Dedifferentiated amniotic fluid mesenchymal stem cell (primary cell): Measurements from ENCODE around the gene UQCRHL.
A peak's percentile ranks its signal among the peaks of the same experiment; 100 is the strongest.

Experiments used
- DNase-seq: peaks from one replicate; pipeline ENCODE4 v3.0.0-alpha.2; 2016; ENCODE audit errors: extremely low spot score

Gene UQCRHL

DNA sequence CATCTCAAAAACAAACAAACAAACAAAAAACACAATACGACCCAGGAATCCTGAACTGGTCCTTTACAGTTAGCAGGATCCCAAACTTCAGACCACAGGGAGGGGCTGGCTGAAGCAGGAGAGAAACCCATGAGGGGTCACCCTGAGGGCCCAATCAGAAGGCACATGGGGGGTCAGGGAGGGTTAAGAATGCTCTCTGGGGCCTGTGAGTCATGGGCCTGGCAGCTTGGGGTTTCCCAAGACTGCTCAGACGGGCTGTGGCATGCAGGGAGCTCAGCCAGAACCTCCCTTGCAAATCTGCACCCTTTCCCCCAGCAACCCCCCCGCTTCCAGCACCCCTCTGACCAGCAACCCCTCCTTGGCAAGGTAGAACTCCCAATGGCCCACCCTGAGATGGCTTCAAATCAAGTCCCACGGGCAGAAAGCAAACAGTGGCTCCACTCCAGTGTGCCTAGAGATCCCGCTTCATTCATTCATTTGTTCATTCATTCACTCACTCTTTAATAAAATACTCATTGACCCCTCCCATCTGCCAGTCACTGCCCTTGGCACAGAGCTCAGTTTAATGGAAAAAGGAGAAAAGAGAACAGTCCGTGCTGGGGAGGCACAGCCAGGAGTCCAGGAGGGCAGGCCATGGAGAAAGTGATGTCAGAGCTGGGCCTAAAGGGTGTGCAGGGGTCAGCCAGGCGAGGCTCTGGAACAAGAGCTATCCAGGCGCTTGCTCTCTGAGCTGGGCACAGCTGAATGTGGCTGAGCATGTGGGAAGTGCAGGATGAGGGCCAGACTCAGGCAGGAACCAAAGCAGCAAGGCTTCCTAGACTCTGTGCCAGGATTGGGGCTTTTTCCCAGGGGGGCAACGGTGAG is 8.2 kb downstream of the UQCRHL start:
- DNase-seq, result peak; percentile 90

DNA sequence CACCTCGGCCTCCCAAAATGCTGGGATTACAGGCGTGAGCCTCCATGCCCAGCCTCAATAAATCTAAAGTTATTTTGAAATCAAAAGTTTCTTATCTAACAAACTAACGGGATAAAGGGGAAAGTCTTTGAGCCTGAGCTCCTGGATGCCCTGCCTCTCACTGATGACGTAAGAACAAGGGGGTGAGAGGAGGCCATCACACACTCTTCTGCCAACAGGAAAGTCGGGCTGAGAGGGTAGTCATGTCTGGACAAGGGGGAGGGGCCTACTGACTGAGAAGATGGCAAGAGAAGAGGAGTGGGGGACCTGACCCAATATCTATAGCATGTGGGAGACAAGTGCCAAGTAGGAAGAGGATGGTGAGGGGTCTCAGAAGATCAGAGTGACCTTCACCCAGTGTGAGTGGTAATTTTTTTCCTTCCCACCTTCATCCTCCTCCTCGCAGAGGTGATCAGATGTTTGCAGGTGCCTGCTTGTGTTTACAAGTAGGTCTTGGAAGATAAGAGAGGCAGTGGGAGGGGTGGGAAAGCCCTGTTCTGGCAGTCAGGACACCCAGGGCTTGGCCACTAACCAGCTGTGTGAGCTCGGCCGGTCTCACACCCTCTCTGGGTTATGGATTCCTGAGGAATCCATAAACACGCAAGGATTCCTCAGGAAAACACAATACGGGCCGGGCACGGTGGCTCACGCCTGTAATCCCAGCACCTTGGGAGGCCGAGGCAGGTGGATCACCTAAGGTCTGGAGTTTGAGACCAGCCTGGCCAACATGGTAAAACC is 9.6 kb downstream of the UQCRHL start:
- DNase-seq, result no peak

DNA sequence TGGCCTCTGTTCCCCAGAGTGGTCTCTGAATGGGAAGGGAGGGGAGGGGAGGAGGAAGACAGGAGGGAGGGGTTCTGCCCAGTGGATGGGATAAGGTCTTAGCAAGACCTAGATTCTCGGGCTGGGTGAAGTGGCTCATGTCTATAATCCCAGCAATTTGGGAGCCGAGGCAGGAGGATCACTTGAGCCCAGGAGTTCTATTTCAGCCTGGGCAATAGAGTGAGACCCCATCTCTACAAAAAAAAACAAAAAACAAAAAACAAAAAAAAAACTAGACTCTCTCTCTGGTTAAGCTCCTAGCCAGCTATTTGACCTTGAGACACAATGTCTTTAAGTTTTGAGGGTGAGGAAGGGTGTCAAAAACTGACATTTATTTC is 11.4 kb downstream of the UQCRHL start:
- DNase-seq, result no peak

- DNase-seq, result no peak
Observed at GRCh38 chr1:15788624-15789301, 18.7 kb downstream of the UQCRHL start.

- DNase-seq, result no peak
Observed at GRCh38 chr1:15786581-15786980, 20.9 kb downstream of the UQCRHL start.

GRCh38 chr1:15785683-15786082 is 21.8 kb downstream of the UQCRHL start:
- no peak for DNase-seq

DNA sequence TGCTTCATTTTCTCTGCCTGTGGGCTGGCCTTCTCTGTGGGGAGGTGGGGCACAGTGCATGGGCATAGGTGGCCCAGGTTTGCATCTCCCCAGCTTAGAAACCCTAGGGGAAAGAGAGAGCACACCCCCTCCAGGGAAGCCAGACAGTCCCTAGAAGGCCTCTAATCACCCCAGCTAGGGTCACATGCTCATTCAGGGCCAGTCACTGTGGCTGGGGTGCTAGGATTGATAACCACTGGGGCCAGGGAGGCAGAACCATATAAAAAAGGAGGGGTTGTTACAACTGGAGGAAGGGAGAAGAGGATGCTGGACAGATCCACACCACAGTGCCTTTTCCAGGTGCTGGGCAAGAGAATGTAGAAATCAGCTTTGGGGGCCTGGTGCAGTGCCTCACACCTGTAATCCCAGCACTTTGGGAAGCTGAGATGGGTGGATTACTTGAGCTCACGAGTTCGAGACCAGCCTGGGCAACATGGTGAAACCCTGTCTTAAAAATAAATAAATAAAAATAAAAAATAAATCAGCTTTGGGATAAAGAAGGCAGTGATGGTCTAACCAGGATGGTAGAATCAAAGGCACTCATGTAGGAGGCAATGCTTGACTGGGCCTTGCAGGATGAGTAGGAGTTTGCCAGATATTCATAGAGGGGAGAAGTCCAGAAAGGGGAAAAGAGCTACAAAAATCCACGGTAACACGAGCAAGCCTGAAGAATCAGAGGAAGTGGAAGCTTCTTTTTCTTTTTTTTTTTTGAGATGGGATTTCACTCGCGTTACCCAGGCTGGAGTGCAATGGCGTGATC is 29.3 kb downstream of the UQCRHL start:
- DNase-seq, result no peak

GRCh38 chr1:15775706-15776105 is 31.7 kb downstream of the UQCRHL start:
- DNase-seq, result no peak

DNA sequence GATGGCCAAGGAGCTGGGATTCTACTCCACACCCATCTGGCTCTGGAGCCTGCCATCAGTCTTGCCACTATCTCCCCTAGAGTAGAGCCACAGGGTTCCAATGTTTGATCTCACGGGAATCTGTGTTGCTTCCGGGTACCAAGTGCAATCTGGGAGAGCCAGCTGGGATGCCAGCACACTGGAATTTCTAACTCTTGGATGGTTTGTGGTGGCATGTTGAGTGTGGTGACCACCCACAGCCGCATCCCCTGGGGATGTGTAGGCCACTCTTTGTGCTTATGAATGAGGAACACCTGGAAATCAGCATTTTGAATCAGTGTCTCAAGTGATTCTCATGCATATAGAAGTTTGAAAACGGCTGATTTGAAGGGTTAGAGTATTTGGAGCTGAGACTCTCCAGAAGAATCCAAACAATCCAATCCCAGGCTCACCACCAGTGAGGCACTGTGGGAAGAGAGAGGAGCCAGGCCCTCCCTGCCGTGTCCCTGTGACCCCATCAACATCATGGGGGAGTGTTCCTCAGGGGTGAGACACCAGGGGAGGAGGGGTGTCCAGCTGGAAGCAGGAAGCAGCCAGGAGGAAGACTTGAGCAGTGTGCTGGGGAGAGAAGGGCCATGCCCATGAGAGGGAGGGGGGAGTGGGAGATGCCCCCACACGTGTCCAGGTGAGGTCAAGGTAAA is 35.5 kb downstream of the UQCRHL start:
- no peak for DNase-seq

GRCh38 chr1:15770313-15770962 is 37.0 kb downstream of the UQCRHL start:
- DNase-seq, result no peak

- no peak for DNase-seq
Observed at GRCh38 chr1:15768388-15768787, 39.1 kb downstream of the UQCRHL start.

DNA sequence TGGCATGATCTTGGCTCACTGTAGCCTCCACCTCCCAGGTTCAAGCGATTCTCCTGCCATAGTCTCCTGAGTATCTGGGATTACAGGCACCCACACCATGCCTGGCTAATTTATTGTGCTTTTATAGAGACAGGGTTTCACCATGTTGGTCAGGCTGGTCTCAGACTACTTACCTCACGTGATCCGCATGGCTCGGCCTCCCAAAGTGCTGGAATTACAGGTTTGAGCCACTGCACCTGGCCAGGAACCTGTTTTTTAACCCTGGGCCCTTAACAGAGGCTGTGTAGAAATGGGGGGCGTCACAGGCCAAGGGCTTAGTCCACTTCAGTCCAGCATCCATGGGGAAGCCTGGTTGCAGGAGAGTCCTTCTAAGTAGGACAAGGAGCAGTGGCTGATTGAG is 39.5 kb downstream of the UQCRHL start:
- no peak for DNase-seq

DNA sequence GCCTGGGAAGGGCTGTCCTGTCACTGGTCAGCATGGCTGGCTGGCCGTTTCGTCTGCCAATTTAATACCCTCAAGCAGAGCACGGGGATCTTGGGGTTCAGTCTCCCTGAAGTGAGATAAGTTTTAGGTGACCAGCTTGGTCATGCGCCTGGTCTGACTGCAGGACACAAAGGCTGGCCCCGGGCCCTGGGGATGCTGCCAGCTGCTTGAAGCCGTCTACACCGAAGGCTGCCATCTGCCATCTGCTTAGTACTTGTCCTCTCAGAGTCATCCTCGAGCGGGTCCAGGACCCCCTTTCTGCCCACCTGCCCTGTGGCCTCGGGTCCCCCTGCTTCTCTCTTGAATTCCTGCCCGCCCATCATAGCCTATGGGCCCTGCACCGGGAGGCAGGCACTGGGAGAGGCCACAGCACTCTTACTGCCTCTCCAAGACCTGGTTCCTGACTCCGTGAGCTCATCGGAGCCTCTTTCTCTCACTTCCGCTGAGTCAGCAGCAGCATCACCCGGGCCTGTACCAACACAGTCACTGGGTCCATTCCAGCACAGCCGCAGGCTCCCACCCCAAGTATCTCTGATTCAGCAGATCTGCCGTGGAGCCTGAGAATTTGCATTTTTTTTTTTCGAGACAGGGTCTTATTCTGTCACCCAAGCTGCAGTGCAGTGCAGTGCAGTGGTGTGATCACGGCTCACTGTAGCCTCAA is 41.8 kb downstream of the UQCRHL start:
- no peak for DNase-seq

- DNase-seq, result no peak
Observed at GRCh38 chr1:15764890-15765289, 42.6 kb downstream of the UQCRHL start.

DNA sequence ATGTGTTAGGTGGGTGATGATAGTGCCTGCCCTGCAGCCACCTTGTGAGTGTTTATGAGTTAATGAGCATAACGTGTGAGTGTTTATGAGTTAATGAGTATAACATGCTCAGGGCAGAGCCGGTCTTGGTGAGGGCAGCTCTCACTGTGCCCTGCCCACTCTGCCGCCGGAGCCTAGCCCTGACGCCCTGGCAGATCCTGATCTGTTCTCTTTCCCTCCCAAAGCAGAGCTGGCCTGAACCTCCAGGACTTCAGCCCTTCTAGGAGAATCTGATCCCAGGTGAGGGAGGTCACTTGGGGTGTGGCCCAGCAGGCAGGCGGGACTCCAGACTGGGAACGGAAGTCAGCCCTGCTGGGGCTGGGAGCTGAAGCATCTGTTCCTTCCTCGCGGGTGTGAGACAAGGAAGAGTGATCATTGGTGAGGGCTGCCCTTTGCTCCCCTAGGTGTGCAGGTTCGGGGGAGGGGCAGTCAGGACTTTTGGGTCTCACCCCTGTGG is 43.1 kb downstream of the UQCRHL start:
- no peak for DNase-seq

DNA sequence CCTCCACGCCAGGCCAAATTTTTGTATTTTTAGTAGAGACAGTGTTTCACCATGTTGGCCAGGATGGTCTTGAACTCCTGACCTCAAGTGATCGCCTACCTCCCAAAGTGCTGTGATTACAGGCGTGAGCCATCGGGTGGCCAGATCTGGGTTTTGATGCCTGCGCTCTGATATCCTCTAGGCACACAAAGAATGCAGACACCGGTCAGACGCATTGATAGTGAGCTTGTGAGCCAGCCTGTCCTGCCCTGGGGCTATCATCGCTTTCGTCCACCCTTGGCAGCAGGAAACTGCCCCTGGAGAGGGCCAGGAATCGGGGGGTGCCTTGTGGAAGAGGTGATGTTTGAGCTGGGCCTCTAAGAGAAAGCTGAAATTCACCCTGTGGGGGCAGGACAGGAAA is 44.9 kb downstream of the UQCRHL start:
- DNase-seq, result no peak

- DNase-seq, result no peak
Observed at GRCh38 chr1:15761366-15762128, 45.9 kb downstream of the UQCRHL start.

DNA sequence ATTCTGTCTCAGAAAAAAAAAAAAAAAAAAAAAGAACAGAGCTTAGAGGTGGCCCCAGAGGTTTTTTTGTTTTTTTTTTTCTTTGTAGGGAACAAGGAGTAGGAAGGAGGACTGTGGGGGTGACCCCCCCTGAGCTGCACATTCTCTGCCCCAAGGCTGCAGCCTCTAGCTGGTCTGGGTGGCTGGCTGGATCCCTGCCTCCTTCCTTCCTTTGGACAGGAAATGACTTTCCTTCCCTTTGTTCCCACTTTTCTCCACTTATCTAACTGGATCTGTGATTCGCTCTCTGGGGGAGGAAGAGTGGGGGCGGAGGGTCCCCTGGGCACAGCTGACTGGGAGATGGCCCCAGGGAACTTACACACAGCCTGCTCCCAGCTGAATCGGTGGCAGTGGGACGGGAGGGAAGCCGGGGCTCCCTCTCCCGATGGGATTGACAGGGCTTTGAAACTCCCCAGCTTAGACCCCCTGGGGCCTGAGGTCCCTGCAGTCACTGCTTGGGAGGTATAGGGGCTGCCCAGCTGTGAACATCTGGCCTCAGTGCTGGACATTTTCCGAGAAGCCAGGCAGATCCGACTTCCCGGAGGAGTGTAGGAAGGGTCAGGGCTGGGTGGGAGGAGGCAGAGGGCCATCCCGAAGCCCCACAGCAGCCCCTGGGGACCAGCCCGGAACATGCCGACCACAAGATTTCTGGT is 46.8 kb downstream of the UQCRHL start:
- DNase-seq, result peak; percentile 23
